IPS DF 4.7 (cell line): ENCODE results near the gene KLHL29.
A peak's percentile ranks its signal among the peaks of the same experiment; 100 is the strongest.

ENCODE experiments used
- DNase-seq: peaks from one replicate; pipeline ENCODE4 v3.0.0-alpha.2; 2013; ENCODE audit warnings: low spot score; ENCODE audit errors: extremely low read depth

Gene KLHL29

GRCh38 chr2:23627236-23628009 lies 242.4 kb downstream of the KLHL29 start:
- DNase-seq = no peak

GRCh38 chr2:23628926-23629771 lies 244.2 kb downstream of the KLHL29 start:
- no peak for DNase-seq

GRCh38 chr2:23629772-23630480 lies 244.9 kb downstream of the KLHL29 start:
- no peak for DNase-seq

GRCh38 chr2:23630961-23631360 lies 246.0 kb downstream of the KLHL29 start:
- DNase-seq = no peak

GRCh38 chr2:23631389-23631788 lies 246.4 kb downstream of the KLHL29 start:
- DNase-seq = no peak

- no peak for DNase-seq
These were observed 247.4 kb downstream of the KLHL29 start for GRCh38 chr2:23632386-23632785.

- DNase-seq = no peak
These were observed 247.9 kb downstream of the KLHL29 start for GRCh38 chr2:23632831-23633395.

GRCh38 chr2:23633966-23634365 lies 249.0 kb downstream of the KLHL29 start:
- DNase-seq = no peak

- DNase-seq = no peak
These were observed 250.7 kb downstream of the KLHL29 start for GRCh38 chr2:23635442-23636340.

GRCh38 chr2:23636426-23636825 lies 251.4 kb downstream of the KLHL29 start:
- DNase-seq = peak; percentile 14

- DNase-seq = no peak
These were observed 252.2 kb downstream of the KLHL29 start for GRCh38 chr2:23637011-23637778.

- DNase-seq = no peak
These were observed 254.5 kb downstream of the KLHL29 start for GRCh38 chr2:23639406-23639982.

GRCh38 chr2:23640711-23641110 lies 255.7 kb downstream of the KLHL29 start:
- no peak for DNase-seq

- no peak for DNase-seq
These were observed 257.5 kb downstream of the KLHL29 start for GRCh38 chr2:23642516-23642915.

- DNase-seq = no peak
These were observed 260.3 kb downstream of the KLHL29 start for GRCh38 chr2:23645230-23645808.

GRCh38 chr2:23647563-23647962 lies 262.6 kb downstream of the KLHL29 start:
- no peak for DNase-seq

GRCh38 chr2:23649303-23649702 lies 264.3 kb downstream of the KLHL29 start:
- DNase-seq = no peak

GRCh38 chr2:23649819-23650218 lies 264.8 kb downstream of the KLHL29 start:
- no peak for DNase-seq
